NCI-H460 (cell line): Measurements from ENCODE around the gene MLIP. TPM values are rescaled to one million over a fixed set of nuclear protein-coding genes. Genes with fewer than 3 reads are reported as not detected.

Source experiments
- total RNA-seq: library from RNA; depleted of rRNA; stranded (reverse); fragments of >200 nt; shearing (Covaris generic); gene quantifications from 2 replicates; pipeline ENCODE4 v1.2.3, GENCODE V29; 2014; rRNA removed

The MLIP gene
- total RNA-seq, 1 experiment from 2014 or later = not detected

Other genes starting within 250 kb of the MLIP start
- not detected in 2 replicates for gene TINAG, start 197.0 kb downstream of the MLIP start, total RNA-seq